ENCODE results near the gene LAMB3.

DNA sequence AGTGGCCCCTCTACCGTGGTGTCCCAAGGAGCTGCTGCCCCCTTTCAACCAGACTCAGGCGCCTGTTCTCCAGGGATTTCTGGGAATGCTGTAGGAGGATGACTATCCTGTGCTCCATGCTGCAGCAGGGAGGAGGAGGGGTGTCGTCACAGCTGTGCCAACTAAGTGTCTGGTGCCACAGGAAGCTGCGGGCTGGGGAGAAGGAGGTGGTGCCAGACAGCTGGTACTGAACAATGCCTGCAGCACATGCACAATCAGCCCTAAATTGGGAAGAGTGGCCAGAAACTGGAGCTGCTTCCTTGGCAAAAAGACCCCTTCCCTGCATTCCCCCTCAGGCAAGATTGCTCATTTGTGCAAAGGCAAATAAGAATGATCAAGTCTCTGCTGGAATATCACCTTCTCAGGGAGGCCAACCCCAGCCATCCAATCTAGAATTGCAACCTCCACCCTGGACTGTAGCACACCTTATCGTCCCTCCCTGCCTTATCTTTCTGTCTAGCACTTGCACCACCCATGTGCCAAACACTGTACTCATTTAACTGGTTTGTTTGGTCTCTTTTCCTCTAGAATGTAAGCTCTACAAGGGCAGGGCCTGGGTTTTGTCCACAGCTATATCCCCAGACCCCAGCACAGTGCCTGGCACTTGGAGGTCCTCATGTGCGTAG is 33.3 kb downstream of the LAMB3 start:
- TF ChIP-seq RAD51 (IDR thresholded peaks at IDR 0.05) (no peak), ZNF274 (IDR thresholded peaks at IDR 0.05; ENCODE audit: insufficient read depth, insufficient read length) (no peak), CHD1 (IDR thresholded peaks at IDR 0.05; ENCODE audit: low read depth, low read length) (no peak), POU2F2 (IDR thresholded peaks at IDR 0.05; ENCODE audit: borderline replicate concordance, low read depth, low read length) (no peak), JUND (IDR thresholded peaks at IDR 0.05; ENCODE audit: low read depth, low read length) (no peak)
- TF ChIP-seq, protein P1, sequence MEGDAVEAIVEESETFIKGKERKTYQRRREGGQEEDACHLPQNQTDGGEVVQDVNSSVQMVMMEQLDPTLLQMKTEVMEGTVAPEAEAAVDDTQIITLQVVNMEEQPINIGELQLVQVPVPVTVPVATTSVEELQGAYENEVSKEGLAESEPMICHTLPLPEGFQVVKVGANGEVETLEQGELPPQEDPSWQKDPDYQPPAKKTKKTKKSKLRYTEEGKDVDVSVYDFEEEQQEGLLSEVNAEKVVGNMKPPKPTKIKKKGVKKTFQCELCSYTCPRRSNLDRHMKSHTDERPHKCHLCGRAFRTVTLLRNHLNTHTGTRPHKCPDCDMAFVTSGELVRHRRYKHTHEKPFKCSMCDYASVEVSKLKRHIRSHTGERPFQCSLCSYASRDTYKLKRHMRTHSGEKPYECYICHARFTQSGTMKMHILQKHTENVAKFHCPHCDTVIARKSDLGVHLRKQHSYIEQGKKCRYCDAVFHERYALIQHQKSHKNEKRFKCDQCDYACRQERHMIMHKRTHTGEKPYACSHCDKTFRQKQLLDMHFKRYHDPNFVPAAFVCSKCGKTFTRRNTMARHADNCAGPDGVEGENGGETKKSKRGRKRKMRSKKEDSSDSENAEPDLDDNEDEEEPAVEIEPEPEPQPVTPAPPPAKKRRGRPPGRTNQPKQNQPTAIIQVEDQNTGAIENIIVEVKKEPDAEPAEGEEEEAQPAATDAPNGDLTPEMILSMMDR (IDR thresholded peaks at IDR 0.05 in 2 of 3, conservative IDR thresholded peaks at IDR 0.05 in 1 of 3; ENCODE audit: control insufficient read depth in 2 of 3, extremely low read depth in 1 of 3, insufficient read depth in 1 of 3, low read depth in 3 of 3, low read length in 3 of 3), result no peak
- TF ChIP-seq, protein P2, sequence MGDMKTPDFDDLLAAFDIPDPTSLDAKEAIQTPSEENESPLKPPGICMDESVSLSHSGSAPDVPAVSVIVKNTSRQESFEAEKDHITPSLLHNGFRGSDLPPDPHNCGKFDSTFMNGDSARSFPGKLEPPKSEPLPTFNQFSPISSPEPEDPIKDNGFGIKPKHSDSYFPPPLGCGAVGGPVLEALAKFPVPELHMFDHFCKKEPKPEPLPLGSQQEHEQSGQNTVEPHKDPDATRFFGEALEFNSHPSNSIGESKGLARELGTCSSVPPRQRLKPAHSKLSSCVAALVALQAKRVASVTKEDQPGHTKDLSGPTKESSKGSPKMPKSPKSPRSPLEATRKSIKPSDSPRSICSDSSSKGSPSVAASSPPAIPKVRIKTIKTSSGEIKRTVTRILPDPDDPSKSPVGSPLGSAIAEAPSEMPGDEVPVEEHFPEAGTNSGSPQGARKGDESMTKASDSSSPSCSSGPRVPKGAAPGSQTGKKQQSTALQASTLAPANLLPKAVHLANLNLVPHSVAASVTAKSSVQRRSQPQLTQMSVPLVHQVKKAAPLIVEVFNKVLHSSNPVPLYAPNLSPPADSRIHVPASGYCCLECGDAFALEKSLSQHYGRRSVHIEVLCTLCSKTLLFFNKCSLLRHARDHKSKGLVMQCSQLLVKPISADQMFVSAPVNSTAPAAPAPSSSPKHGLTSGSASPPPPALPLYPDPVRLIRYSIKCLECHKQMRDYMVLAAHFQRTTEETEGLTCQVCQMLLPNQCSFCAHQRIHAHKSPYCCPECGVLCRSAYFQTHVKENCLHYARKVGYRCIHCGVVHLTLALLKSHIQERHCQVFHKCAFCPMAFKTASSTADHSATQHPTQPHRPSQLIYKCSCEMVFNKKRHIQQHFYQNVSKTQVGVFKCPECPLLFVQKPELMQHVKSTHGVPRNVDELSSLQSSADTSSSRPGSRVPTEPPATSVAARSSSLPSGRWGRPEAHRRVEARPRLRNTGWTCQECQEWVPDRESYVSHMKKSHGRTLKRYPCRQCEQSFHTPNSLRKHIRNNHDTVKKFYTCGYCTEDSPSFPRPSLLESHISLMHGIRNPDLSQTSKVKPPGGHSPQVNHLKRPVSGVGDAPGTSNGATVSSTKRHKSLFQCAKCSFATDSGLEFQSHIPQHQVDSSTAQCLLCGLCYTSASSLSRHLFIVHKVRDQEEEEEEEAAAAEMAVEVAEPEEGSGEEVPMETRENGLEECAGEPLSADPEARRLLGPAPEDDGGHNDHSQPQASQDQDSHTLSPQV (IDR thresholded peaks at IDR 0.05), result no peak
